SH-SY5Y (cell line): ENCODE results near the gene CTNNA1.

ENCODE experiments used
- GATA2 ChIP-seq: IDR thresholded peaks from 2 replicates; pipeline ENCODE4 v1.6.1; 2011; ENCODE audit warnings: mild to moderate bottlenecking, low read depth, low read length
- GATA3 ChIP-seq: IDR thresholded peaks from 2 replicates; pipeline ENCODE4 v1.6.1; 2011; ENCODE audit warnings: low read depth, mild to moderate bottlenecking, low read length, moderate library complexity

DNA sequence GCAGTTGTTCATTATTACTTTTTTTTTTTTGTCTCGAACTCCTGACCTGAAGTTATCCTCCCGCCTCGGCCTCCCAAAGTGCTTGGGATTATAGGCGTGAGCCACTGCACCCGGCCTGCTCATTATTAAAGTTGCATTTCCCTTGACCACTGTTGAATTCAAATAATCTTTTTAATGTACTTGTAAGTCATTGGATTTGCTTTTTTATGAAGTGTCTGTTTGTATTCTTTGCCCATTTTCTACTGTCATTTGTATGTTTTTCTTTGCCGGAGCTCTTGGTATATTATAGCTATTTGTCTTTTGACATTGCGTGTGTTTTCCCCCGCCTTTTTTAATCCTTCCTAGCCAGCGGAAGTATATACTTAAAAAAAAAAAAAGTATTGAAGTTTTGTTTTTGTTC lies 99.9 kb downstream of the CTNNA1 start:
- TF ChIP-seq GATA2, result no peak
- TF ChIP-seq GATA3, result no peak
